HepG2 (cell line): ENCODE measurements around the gene ITM2B. TPM values are rescaled to one million over a fixed set of nuclear protein-coding genes. Genes with fewer than 3 reads are reported as not detected.

Experiments used
- ATAC-seq: fragments of 200-7000 bp; cut with Tn5 transposase; 3 replicates; pipeline ENCODE4 v1.9.1; 2020; ENCODE audit warnings: mild to moderate bottlenecking, moderate library complexity
- BruUV-seq: library from RNA; stranded (reverse); fragments of 400-500 nt; replicated peaks from 2 replicates; lab custom pipeline; 2021; lab: Mats Ljungman, UMichigan
- CTCF ChIA-PET: fragments of 300-600 bp; formaldehyde crosslinking; extraction: SDS; loops from one replicate; lab custom pipeline; 2021; ENCODE audit warnings: low total read pairs, inconsistent platforms, low intra/inter-chr PET ratio; lab: Yijun Ruan, JAX
- POLR2A ChIA-PET: fragments of 350-600 bp; sonication (Branson Sonifier 250); formaldehyde crosslinking; loops from one replicate; lab custom pipeline; 2020; ENCODE audit warnings: antibody characterized with exemption, inconsistent platforms; lab: Yijun Ruan, JAX
- DNase-seq: peaks from one replicate; pipeline ENCODE4 v3.0.0-alpha.2; 2015; ENCODE audit warnings: low spot score
- FAIRE-seq: peaks from 3 replicates; lab custom pipeline; 2011; peaks lifted over from hg19 to GRCh38; lab: Jason Lieb, UNC
- H2AFZ ChIP-seq: one replicate; pipeline ENCODE4 v1.6.1; 2011; ENCODE audit warnings: low read length, inconsistent platforms
- H3K27ac ChIP-seq: fragments of 300-600 bp; 3 replicates; pipeline ENCODE4 v1.8.0; 2011; ENCODE audit warnings: mixed run types, mild to moderate bottlenecking, mixed read lengths, low read length, inconsistent platforms; ENCODE audit not compliant: insufficient read depth; ENCODE audit errors: extremely low read length
- H3K27me3 ChIP-seq, 2 experiments: fragments of 200-600 bp in 1 of 2; 2 replicates in 1 of 2; 3 replicates in 1 of 2; pipeline versions ENCODE4 v1.6.0 to v1.8.0; 2011; ENCODE audit warnings: low read length in 2 of 2, mild to moderate bottlenecking in 2 of 2, moderate library complexity in 2 of 2, inconsistent platforms in 1 of 2; ENCODE audit not compliant: insufficient read depth in 2 of 2, control insufficient read depth in 1 of 2
- H3K36me3 ChIP-seq, 2 experiments: fragments of 200-600 bp in 1 of 2; replicated peaks in 1 of 2; 2 replicates in 1 of 2; 3 replicates in 1 of 2; pipeline versions ENCODE4 v1.5.1 to v1.8.0; 2011; ENCODE audit warnings: low read length in 2 of 2, inconsistent platforms in 1 of 2; ENCODE audit not compliant: insufficient read depth in 2 of 2, control insufficient read depth in 1 of 2
- H3K4me1 ChIP-seq: 2 replicates; pipeline ENCODE4 v1.5.1; 2012; ENCODE audit warnings: low read length, inconsistent platforms; ENCODE audit not compliant: insufficient read depth
- H3K4me2 ChIP-seq: 2 replicates; pipeline ENCODE4 v1.6.0; 2011; ENCODE audit warnings: low read depth, low read length, inconsistent platforms
- H3K4me3 ChIP-seq, 3 experiments: fragments of 200-600 bp in 1 of 3; sonication (generic), shearing (Covaris generic) in 1 of 3; replicated peaks in 1 of 3; 2 replicates each; pipeline ENCODE4 v1.5.1; 2011 to 2016; ENCODE audit warnings: low read length in 3 of 3, inconsistent platforms in 2 of 3, low read depth in 2 of 3, mild to moderate bottlenecking in 2 of 3, control low read depth in 1 of 3, mixed read lengths in 1 of 3; ENCODE audit not compliant: insufficient read depth in 1 of 3
- H3K79me2 ChIP-seq: one replicate; pipeline ENCODE4 v1.6.1; 2011; ENCODE audit warnings: low read length, inconsistent platforms; ENCODE audit not compliant: insufficient read depth
- H3K9ac ChIP-seq: 2 replicates; pipeline ENCODE4 v1.6.0; 2011; ENCODE audit warnings: mild to moderate bottlenecking, low read depth, low read length, inconsistent platforms; ENCODE audit not compliant: insufficient read depth
- H3K9me3 ChIP-seq: 2 replicates; pipeline ENCODE4 v1.5.1; 2012; ENCODE audit warnings: mild to moderate bottlenecking, low read length
- H4K20me1 ChIP-seq: 2 replicates; pipeline ENCODE4 v1.6.0; 2011; ENCODE audit warnings: inconsistent platforms, mild to moderate bottlenecking, low read length, moderate library complexity; ENCODE audit not compliant: insufficient read depth
- CHD2 ChIP-seq: IDR thresholded peaks from 2 replicates; pipeline ENCODE4 v1.6.1; 2011; ENCODE audit warnings: low read depth, low read length, improper control_type of control experiment
- KAT2B ChIP-seq: fragments of 150-350 bp; IDR thresholded peaks from 2 replicates; pipeline ENCODE4 v1.6.1; 2014; ENCODE audit warnings: low read depth, low read length, borderline replicate concordance
- MZF1 ChIP-seq: sonication (generic); formaldehyde crosslinking; IDR thresholded peaks from 2 replicates; pipeline ENCODE4 v1.8.1; 2023; ENCODE audit warnings: mild to moderate bottlenecking, missing genetic modification reagents, borderline replicate concordance
- PPARG ChIP-seq: conservative IDR thresholded peaks from 2 replicates; pipeline ENCODE4 v1.6.1; 2016; ENCODE audit warnings: missing biosample characterization, missing genetic modification reagents
- RCOR2 ChIP-seq: IDR thresholded peaks from 2 replicates; pipeline ENCODE4 v1.6.1; 2016; ENCODE audit warnings: missing biosample characterization, missing genetic modification reagents
- SMYD3 ChIP-seq: sonication (generic); formaldehyde crosslinking; IDR thresholded peaks from 2 replicates; pipeline ENCODE4 v1.8.1; 2023; ENCODE audit warnings: mild to moderate bottlenecking, missing genetic modification reagents
- SPEN ChIP-seq: sonication (generic); formaldehyde crosslinking; IDR thresholded peaks from 2 replicates; pipeline ENCODE4 v1.5.1; 2020; ENCODE audit warnings: low read depth, mild to moderate bottlenecking, missing genetic modification reagents
- TARDBP ChIP-seq: sonication (generic); formaldehyde crosslinking; IDR thresholded peaks from 2 replicates; pipeline ENCODE4 v1.8.0; 2022; ENCODE audit warnings: mild to moderate bottlenecking, missing genetic modification reagents
- THAP11 ChIP-seq: IDR thresholded peaks from 2 replicates; pipeline ENCODE4 v1.6.1; 2016; ENCODE audit warnings: missing biosample characterization, missing genetic modification reagents
- ZKSCAN5 ChIP-seq: sonication (generic); formaldehyde crosslinking; IDR thresholded peaks from 2 replicates; pipeline ENCODE4 v1.5.1; 2020; ENCODE audit warnings: mild to moderate bottlenecking, missing genetic modification reagents
- ZNF256 ChIP-seq: sonication (generic); formaldehyde crosslinking; conservative IDR thresholded peaks from 2 replicates; pipeline ENCODE4 v1.4.0; 2020; ENCODE audit warnings: missing genetic modification reagents
- ZNF572 ChIP-seq: sonication (generic); formaldehyde crosslinking; IDR thresholded peaks from 2 replicates; pipeline ENCODE4 v1.5.1; 2020; ENCODE audit warnings: mild to moderate bottlenecking, missing genetic modification reagents
- ZSCAN9 ChIP-seq: IDR thresholded peaks from 2 replicates; pipeline ENCODE4 v1.6.1; 2016; ENCODE audit warnings: borderline replicate concordance
- WGBS: methylation state at CpG from one replicate; pipeline ENCODE4 v1.1.6; 2017; ENCODE audit warnings: low lambda C conversion rate; 5-methylcytosine and 5-hydroxymethylcytosine counted together
- in situ Hi-C: cut with HindIII; loops from 2 replicates; pipeline ENCODE4 v1.10.0; 2017; ENCODE audit warnings: low pct_unique_long_range_greater_than_20kb; ENCODE audit not compliant: extremely low pct_ligation_motif_present
- intact Hi-C: fragments of 100-400 bp; cut with micrococcal nuclease; formaldehyde crosslinking; loops from one replicate; pipeline ENCODE4 v1.10.0; 2022; ENCODE audit not compliant: unreplicated experiment
- polyA plus RNA-seq, 8 experiments: library from polyadenylated mRNA; depleted of rRNA in 3 of 8; stranded (reverse) in 7 of 8; unstranded in 1 of 8; fragments of >200 nt; fragmentation: Illumina TruSeq in 4 of 8; extraction: Trizol in 4 of 8; gene quantifications; 2 replicates each; pipeline versions ENCODE4 v1.2.1 to v1.2.3, GENCODE V29; 2011 to 2016; ENCODE audit warnings: low read depth in 4 of 8, missing spikeins in 1 of 8, mixed read lengths in 1 of 8; ENCODE audit not compliant: insufficient read depth in 1 of 8
- total RNA-seq, 5 experiments: library from RNA; depleted of rRNA; stranded (reverse); fragments of >200 nt; fragmentation: Illumina TruSeq; extraction: Trizol; gene quantifications; 2 replicates each; pipeline ENCODE4 v1.2.3, GENCODE V29; 2016; ENCODE audit warnings: low read depth in 1 of 5
- TF ChIP-seq, protein P1 (sequence below): sonication (generic); formaldehyde crosslinking; IDR thresholded peaks from 2 replicates; pipeline ENCODE4 v1.4.0; 2020; ENCODE audit warnings: missing genetic modification reagents, low read depth, mild to moderate bottlenecking, borderline replicate concordance
- TF ChIP-seq, protein P2 (sequence below): sonication (generic); formaldehyde crosslinking; IDR thresholded peaks from 2 replicates; pipeline ENCODE4 v1.5.0; 2020; ENCODE audit warnings: mild to moderate bottlenecking, low read depth, missing genetic modification reagents, borderline replicate concordance
- TF ChIP-seq, protein P3 (sequence below): sonication (generic); formaldehyde crosslinking; IDR thresholded peaks from 2 replicates; pipeline ENCODE4 v1.4.0; 2020; ENCODE audit warnings: missing genetic modification reagents, borderline replicate concordance

The ITM2B gene
- total and polyA plus RNA-seq, 2 of the 13 experiments (the other 11 are each of a cell fraction or from before 2014, with no cell fraction given): 158 to 373 TPM

DNA sequence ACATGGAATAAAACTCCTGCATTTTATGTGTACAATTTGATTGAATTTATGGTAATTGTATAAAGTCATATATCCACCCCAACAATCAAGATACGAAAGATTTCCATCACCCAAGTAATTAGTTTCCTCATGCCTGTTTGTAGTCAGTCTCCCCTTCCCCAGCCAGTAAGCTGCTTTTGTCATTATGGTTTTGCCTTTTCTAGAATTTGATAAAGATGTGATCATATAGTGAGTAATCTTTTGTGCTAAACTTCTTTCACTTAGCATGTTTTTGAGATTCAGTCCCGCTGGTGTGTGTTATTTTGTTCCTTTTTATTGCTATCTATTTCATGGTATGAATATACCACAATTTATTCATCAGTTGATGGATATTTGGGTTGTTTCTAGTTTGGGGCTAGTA lies 16.0 kb downstream of the ITM2B start:
- ChIA-PET CTCF (no interaction called here), POLR2A (no interaction called here)
- FAIRE-seq: no peak
- Histone ChIP-seq H4K20me1 (0 out of 2 replicates have a peak, but pooled peaks cover under 1% of the 10 kb centered on the region), H3K4me2 (no peak overlapping the region), H3K4me3 (no peak overlapping the region), H3K79me2 (peaks cover 42% of the 10 kb centered on the region), H3K9ac (no peak overlapping the region), H3K36me3 (no peaks in the 10 kb centered on the region), H3K4me1 (peaks cover 29% of the 10 kb centered on the region), H3K9me3 (no peaks in the 10 kb centered on the region), H3K27ac (no peak overlapping the region)
- no peak for DNase-seq
- no peak for ATAC-seq
- intact Hi-C loops (no loop called here), in situ Hi-C loops (no loop called here)
- BruUV-seq: no TSS peak
- TF ChIP-seq ZNF572 (CRISPR knock-in tag) (no peak), ZKSCAN5 (CRISPR knock-in tag) (no peak), ZNF256 (CRISPR knock-in tag) (no peak), MZF1 (no peak), PPARG (CRISPR knock-in tag) (no peak), THAP11 (CRISPR knock-in tag) (no peak), CHD2 (no peak), ZSCAN9 (CRISPR knock-in tag) (no peak), RCOR2 (CRISPR knock-in tag) (no peak), KAT2B (no peak), SMYD3 (CRISPR knock-in tag) (no peak), SPEN (CRISPR knock-in tag) (no peak), TARDBP (no peak)
- TF ChIP-seq, protein P1, sequence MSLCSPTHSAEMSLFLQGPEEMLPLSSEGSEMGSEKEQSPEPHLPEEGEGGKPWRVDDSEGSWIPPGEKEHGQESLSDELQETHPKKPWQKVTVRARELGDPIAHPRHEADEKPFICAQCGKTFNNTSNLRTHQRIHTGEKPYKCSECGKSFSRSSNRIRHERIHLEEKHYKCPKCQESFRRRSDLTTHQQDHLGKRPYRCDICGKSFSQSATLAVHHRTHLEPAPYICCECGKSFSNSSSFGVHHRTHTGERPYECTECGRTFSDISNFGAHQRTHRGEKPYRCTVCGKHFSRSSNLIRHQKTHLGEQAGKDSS (CRISPR knock-in tag): no peak
- TF ChIP-seq, protein P2, sequence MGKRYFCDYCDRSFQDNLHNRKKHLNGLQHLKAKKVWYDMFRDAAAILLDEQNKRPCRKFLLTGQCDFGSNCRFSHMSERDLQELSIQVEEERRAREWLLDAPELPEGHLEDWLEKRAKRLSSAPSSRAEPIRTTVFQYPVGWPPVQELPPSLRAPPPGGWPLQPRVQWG: no peak
- TF ChIP-seq, protein P3, sequence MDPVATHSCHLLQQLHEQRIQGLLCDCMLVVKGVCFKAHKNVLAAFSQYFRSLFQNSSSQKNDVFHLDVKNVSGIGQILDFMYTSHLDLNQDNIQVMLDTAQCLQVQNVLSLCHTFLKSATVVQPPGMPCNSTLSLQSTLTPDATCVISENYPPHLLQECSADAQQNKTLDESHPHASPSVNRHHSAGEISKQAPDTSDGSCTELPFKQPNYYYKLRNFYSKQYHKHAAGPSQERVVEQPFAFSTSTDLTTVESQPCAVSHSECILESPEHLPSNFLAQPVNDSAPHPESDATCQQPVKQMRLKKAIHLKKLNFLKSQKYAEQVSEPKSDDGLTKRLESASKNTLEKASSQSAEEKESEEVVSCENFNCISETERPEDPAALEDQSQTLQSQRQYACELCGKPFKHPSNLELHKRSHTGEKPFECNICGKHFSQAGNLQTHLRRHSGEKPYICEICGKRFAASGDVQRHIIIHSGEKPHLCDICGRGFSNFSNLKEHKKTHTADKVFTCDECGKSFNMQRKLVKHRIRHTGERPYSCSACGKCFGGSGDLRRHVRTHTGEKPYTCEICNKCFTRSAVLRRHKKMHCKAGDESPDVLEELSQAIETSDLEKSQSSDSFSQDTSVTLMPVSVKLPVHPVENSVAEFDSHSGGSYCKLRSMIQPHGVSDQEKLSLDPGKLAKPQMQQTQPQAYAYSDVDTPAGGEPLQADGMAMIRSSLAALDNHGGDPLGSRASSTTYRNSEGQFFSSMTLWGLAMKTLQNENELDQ (CRISPR knock-in tag): no peak
- TF ChIP-seq, all 625 proteins: peak for 0
- 96% methylated on average over 2 of the region's 2 CpGs for WGBS
- Histone ChIP-seq H3K27me3 (no peaks in the 10 kb centered on the region), H2AFZ (no peak overlapping the region)
